GM19043 (cell line): ENCODE data around the gene AGBL3.
A peak's percentile ranks its signal among the peaks of the same experiment; 100 is the strongest.
"Not testable (repeated sequence)": the region's sequence is repeated elsewhere in the genome, so short reads cannot be mapped to it uniquely, and the experiment has no call there.

Experiments
- ATAC-seq: cut with Tn5 transposase; IDR thresholded peaks from one replicate; pipeline ENCODE4 v1.9.1; 2021; ENCODE audit warnings: low read depth; ENCODE audit not compliant: unreplicated experiment

AGBL3 gene

DNA sequence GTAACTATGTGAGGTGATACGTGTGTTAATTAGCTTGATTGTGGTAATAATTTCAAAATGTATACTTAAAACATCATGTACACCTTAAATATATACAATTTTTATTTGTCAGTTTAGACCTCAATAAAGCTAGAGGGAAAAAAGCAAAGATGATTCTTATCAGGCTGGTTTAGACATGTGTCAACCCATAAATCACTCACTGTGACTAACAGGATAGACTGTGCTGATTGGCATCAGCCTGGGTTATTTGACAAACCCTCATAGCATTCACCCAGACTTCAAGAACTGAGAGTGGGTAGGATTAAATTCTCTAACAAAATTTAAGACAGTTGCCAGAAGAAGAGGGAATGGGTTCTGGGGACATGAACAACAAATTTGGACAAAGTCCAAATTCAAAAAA is 87.8 kb downstream of the AGBL3 start:
- ATAC-seq, result no peak

DNA sequence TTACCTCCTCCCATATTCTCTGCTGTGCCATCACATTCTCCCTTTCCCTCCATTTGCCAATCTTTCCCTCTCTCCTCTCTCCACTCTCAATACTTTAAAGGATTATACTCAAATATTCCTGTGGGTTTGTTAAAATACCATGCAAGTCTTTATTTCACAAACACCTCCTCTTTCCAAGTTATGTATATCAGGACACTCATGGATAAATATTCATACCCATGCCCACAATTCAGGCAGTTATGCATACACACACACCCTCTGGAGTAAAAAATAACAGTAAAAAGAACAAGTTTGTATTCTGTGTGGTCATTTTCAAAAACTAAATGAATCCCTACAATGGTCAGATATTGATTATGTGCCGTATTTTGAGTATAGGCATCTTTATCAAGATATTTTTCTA is 88.2 kb downstream of the AGBL3 start:
- no peak for ATAC-seq

DNA sequence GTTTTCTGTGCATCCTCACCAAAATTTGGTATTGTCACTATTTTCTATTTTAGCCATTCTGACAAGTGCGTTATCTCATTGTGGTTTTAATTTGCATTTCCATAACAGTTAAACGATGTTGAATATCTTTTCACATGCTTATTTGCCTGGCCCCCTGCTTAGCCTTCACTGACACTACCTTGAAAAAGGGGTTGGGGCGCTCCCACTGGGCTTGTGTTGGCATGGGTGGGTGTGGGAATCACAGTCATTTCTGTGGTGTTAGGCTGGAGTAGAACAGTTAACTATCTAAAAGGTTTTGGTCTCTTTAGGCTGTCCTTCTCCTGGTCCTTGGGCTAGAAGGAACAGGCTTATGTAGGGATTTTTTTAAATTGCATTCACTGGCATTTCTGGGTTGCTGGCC is 89.4 kb downstream of the AGBL3 start:
- no peak for ATAC-seq

DNA sequence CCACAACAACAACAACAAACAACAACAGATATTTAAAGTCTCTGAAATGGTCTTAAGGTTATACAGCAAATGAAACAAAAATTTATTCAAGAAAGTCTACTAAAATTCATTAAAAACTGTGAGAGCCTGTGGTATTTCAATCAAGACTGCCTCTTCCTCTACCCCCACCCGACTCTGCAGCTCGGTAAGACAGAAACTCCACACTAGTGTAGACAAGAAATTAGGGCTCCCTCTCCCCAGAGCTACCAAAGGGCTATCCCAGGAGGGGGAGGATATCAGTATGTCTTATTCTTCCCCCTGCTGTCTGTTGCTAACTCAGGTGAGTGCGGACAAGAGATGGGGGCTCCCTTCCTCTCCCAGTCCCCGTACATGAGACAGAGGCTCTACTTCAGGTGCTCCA is 90.6 kb downstream of the AGBL3 start:
- no peak for ATAC-seq

DNA sequence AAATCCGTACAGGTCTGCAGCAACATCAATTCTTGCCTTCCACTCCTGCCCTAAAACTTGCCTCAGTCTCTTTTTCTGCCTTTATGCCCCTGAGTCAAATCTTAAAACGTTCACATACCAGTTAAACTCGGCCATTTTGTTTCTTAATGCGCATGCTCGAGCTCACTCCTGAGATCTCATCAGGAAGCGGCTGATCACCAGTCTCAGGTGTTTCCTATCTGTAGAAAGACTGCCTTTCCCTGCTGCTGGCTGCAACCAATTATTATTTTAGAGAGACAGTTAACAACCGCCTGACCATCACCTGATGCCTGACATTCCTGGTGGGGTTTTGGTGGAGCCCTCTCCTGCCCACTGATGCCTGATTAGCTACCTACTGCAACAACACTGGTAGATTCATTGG is 91.3 kb downstream of the AGBL3 start:
- ATAC-seq, result no peak

DNA sequence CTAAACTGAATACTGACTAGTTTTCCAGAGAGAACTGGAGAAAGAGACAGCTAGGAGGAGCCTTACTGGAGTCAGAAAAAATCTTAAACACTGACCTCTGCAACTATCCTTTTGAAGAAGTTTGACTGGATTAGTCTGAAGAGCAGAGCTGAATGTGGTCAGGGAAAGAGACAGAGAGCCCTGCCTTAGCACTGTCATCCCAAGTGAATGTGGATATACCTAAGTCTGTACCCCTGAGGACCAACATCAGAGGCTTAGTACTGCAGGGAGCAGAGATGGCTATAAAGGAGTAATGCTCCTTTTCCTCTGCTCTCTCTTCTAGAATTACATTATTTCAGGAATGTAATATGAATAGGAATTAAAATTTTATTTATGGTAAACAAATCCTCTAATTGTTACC is 91.7 kb downstream of the AGBL3 start:
- no peak for ATAC-seq

DNA sequence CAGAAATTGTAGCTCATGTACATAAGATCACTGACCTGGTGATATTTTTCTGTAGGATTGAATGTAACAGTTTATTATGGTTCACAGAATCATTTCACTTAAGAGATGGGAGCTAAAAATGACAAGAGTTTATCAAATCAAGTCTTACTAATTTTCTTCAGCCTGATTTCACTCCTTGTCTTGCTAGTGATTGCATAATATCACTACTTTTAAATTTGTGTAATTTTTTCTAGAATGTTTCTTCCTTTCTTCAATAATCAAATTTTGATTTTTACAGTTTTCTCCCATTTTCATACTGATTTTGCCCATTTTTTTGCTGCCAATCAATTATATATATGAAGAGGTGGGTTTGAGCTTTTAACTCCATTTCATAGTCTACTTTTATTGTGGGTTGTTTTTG is 92.8 kb downstream of the AGBL3 start:
- ATAC-seq, result no peak

DNA sequence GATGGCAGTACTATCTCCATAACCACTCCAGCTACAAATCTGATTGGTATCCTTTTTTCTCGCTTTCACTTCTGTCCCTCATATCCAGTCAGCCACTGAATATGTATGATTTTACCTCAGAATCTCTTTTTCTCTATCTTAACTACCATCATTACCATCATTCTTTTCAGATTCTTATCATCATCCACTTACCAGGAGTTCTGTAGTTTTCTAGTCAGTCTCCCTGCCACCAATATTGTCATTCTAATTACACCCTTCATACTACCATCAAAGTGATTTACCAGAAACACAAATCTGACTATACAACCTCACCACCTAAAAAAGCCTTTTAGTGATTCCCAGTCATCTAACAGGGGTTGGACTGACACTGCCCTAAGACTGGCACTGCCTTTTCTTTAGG is 96.7 kb downstream of the AGBL3 start:
- no peak for ATAC-seq

DNA sequence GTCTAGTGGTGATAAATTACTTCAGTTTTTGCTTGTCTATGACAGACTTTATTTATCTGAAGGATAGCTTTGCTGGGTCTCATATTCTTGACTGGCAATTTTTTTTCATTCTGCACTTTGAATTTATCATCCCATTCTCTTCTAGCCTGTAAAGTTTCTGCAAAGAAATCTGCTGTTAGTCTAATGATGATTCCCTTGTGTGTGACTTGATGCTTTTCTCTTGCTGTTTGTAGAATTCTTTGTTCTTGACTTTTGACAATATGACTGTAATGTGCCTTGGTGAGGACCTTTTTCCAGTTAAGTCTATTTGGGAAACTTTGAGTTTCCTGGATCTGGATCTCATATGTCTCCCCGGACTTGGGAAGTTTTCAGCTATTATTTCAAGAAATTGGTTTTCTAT is 102.3 kb downstream of the AGBL3 start:
- ATAC-seq, result no peak

DNA sequence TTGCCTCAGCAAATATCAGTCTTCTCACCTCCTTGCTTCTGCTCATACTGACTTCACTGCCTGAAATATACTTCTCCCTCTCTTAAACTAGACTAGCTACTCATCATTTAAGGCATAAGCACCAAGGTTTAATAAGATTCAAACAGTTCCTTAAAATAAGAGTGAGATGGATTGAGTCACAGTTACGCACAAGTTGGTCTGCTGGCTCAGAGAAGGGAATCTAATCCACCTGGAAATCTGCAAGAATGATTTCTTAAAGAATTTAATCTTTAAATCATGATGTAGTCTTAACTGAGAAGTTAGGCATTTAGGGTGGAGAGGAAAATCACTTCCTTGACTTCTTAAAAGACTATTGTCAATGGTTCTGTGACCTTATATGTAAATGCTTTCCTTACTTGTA is 105.4 kb downstream of the AGBL3 start:
- ATAC-seq, result no peak

DNA sequence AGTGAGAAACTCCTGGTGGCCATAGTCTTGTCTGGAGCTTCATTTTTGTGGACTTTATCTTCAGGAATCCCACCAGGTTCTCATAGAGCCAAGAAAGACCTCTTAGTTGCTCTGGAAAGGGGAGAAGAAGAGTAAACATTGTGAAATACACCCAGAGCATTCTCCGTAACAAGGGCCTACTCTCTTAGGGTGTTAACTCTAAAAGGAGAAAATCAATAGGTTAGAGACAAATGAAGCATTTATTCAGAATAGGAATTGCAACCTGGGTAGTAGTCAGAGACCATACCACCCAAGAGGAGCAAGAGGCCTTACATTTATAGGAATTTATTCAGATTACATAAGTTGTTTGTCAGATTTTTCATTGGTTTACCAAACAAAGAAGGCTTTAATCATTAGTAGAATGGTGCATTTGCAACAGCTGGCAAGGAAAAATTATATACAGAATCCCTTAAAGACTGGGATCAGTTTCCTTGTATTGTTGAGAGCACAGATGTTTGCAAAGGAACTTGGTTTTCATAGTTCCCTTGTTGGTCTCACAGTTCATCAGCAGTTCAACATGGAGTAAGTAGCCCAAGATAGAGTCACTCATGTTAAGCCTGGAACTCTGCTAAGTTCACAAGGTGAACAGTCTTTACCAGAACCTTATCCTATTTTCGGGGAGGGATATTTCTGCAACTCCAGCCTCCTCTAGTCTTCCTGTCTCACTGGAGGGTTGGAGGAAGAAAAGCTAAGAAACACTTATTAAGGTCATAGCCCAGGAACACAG is 108.3 kb downstream of the AGBL3 start:
- ATAC-seq, result no peak

DNA sequence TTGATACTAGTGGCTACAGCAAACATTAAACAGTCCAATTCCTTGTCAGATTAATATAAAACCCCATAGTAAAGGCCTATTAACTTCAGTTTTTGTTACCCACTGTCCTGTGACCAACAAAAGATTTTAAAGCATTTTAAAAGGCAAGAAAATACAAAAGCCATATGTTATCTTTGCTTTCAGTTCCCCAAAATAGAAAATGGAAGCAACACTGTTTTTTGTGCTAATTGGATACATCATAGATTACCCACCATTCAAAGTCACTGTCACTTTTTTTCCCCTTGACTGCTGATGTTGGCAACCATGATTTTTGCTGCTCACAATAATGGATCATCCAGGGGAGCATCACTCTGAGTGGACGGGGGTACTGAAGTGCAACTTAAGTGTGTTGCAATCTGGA is 109.1 kb downstream of the AGBL3 start:
- ATAC-seq, result no peak

DNA sequence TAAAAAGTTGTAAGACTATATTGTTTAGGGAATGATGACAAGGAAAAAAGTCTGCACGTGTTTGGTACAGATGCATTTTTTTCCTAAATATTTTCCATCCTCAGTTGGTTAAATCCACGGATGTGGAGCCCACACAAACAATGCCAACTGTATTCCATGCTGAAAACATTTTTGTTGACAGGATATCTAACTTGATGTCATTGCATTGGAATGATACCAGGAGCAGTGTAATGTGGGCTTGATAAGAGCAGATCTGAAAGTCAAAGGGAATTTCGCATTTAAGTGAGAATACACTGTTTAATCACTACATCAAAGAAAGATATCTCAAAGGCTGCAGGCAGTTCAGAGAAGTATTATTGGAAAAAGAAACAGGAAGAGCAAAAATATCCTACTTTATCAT is 112.1 kb downstream of the AGBL3 start:
- no peak for ATAC-seq

DNA sequence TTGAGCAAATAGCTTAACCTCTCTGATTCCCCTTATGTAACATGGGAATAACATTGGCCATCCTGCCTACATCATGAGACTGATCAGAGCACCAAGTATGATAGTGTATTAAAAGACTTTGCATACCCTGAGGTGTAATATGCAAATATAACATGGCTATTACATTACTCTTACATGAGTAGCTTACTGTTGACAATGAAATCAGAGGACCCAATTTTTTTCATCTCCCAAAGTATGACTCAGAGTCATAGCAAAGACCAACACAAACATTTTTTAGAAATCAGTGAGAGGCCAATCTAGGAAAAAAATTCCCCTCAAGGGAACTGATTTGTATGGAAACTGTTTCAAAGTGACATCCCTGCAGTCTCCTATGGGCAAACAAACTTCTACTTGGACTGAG is 114.5 kb downstream of the AGBL3 start:
- ATAC-seq, result no peak

DNA sequence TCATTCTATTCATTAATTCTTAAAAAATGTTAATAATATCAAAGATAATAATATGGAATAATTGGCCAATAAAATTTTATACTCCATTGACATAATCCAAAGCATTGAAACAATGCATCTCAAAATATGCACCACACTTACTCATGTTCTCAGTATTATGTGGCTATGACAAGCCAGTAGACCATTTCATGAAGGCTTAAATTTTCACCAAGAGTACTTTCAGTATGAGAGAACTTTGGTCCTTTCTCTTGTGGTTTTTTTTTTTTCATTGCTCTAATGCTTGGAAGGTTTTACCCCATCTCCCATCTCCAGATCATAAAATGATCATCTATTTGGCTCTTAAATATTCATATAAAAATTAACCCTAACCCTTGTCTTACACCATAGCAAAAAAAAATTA is 116.1 kb downstream of the AGBL3 start:
- ATAC-seq, result peak; percentile 97

DNA sequence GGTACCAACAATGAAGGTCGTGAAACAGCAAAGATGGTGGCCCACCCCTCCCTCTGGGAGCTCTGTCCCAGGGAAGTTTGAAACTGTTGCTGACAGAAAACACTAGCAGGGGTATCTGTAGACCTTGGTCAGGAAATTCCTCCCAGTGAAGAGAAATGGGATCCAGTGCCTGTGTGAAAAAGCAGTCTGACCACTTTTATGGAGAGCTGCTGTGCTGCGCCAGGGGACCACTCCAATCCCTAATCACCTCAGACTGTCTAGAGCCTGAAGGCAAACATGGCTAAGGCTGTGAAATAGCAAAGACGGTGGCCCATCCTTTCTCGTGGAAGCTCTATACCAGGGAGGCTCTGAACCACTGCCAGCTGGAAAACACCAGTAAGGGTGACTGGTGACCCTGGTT is 123.3 kb downstream of the AGBL3 start:
- no peak for ATAC-seq

DNA sequence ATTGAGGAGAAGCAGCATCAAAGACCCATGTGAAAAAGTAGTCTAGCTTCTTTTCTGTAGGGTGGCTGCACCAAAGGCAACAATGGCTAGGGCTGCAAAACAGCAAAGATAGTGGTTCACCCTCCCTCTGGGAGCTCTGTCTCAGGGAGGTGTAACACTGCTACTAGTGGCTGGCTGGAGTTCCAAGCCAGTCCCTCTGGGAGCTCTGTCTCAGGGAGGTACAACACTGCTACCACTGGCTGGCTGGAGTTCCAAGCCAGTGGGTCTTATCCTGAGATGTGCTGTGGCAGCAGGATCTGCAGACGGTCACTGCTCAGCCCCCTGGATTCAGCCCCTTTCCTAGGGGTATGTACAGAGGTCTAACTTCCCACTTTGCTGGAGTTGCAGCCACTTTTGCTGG is 123.7 kb downstream of the AGBL3 start:
- no peak for ATAC-seq

DNA sequence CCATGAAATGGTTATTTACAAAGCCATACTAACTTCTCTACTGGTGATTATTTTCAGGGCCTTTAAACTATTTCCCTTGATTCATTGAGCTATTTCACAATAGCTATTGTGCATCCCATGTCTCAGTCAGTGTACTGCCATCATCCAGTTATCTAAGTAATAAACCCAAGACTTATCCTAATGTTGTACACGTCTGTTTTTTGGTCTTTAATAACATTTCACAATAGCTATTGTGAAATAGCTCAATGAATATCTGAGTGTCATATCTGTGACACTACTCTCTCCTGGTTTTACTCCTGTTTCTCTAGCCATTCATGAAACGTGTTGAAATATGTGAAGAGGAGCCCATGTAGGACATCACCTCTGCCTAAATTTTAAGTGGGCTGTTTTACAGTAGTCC is 125.1 kb downstream of the AGBL3 start:
- ATAC-seq, result no peak

DNA sequence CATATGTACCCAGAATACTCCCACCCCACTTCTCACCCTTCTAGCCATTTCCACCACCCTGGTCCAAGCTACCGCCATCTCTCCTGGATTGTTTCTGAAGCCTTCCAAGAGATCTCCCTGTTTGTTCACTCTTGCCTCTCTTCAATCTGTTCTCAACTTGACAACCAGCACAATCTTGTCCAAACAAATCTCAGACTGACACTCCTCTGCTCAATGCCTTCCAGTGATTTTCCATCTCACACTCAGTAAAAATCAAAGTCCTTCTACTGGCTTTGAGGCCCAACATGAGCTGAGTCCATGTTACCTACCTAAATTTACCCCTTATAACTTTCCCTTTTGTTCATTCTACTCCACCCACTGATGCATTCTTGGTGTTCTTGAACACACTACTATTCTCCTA is 128.3 kb downstream of the AGBL3 start:
- no peak for ATAC-seq

DNA sequence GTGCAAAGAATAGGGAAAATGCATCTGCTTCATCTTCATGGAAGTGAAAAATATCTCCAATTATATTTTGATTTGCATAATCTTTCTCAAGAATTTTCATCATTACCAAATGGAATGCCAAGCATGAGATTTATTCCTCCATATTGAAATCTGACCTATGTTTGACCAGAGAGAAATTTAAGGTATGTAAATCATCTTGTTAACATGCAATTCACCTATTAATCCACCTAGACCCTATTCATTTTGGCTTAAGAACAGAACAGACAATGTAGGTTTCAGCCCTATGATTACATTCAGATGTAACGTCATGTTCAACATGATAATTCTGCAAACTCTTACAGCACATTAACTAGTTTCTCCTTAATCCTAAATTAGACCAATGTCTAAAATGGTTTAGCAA is 130.8 kb downstream of the AGBL3 start:
- ATAC-seq, result no peak

DNA sequence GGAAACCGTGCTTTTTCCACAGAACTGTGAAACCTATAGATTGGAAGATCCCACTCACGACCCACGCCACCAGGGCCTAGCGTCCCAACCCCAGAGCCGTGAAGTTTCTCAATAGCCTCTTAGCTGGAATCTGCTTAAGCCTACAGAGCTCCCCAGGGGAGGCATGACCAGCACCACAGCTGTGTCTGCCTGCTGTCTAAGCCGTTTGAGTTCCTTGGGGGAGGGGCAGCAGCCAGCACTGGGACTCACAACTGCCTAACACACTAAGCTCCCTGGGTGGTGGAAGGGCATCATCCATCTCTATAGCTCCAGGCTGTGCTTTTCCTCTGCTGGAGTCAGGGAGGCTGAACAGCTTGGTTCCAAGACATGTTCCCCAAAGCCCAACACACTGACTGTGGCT is 135.6 kb downstream of the AGBL3 start:
- no peak for ATAC-seq

DNA sequence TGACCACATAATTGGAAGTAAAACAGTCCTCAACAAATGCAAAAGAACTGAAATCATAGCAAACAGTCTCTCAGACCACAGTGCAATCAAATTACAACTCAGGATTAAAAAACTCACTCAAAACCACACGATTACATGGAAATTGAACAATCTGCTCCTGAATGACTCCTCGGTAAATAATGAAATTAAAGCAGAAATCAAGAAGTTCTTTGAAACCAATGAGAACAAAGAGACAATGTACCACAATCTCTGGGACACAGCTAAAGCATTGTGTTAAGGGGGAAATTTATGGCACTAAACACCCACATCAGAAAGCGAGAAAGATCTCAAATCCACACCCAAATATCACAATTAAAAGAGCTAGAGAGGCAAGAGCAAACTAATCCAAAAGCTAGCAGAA is 138.3 kb downstream of the AGBL3 start:
- ATAC-seq, result not testable (repeated sequence)

DNA sequence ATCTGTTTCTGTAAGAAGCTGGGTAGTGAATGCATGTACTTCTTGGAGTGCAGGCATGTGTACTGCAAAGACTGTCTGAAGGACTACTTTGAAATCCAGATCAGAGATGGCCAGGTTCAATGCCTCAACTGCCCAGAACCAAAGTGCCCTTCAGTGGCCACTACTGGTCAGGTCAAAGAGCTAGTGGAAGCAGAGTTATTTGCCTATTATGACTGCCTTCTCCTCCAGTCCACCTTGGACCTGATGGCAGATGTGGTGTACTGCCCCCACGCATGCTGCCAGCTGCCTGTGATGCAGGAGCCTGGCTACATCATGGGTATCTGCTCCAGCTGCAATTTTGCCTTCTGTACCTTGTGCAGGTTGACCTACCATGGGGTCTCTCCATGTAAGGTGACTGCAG is 142.6 kb downstream of the AGBL3 start:
- no peak for ATAC-seq
